IPS-20b (cell line): ENCODE data around the gene SLK.

Experiments
- H3K27ac ChIP-seq: one replicate; pipeline ENCODE4 v1.5.1; 2013; ENCODE audit warnings: low read length
- H3K27me3 ChIP-seq: 2 replicates; pipeline ENCODE4 v1.6.1; 2013; ENCODE audit warnings: mild to moderate bottlenecking, low read length, inconsistent platforms; ENCODE audit not compliant: insufficient read depth
- H3K36me3 ChIP-seq: 2 replicates; pipeline ENCODE4 v1.6.1; 2013; ENCODE audit warnings: low read depth, mild to moderate bottlenecking, inconsistent platforms, low read length, moderate library complexity; ENCODE audit not compliant: insufficient read depth
- H3K4me1 ChIP-seq: 2 replicates; pipeline ENCODE4 v1.6.1; 2013; ENCODE audit warnings: mild to moderate bottlenecking, control low read depth, inconsistent platforms, low read length, moderate library complexity; ENCODE audit not compliant: insufficient read depth
- H3K4me3 ChIP-seq: 2 replicates; pipeline ENCODE4 v1.5.1; 2013; ENCODE audit warnings: mild to moderate bottlenecking, low read length, inconsistent platforms
- H3K9ac ChIP-seq: 2 replicates; pipeline ENCODE4 v1.6.1; 2013; ENCODE audit warnings: low read depth, mild to moderate bottlenecking, inconsistent platforms, low read length, moderate library complexity
- H3K9me3 ChIP-seq: 2 replicates; pipeline ENCODE4 v1.6.1; 2013; ENCODE audit warnings: mild to moderate bottlenecking, low read depth, low read length, inconsistent platforms; ENCODE audit not compliant: insufficient read depth

SLK gene

GRCh38 chr10:104065748-104066147, 98.8 kb downstream of the SLK start:
- Histone ChIP-seq H3K9me3 (no peaks in the 10 kb centered on the region), H3K36me3 (no peaks in the 10 kb centered on the region), H3K27me3 (no peaks in the 10 kb centered on the region), H3K27ac (no peak overlapping the region), H3K9ac (no peak overlapping the region; the same call in 1 of the 2 replicates), H3K4me1 (peaks cover 30% of the 10 kb centered on the region; the same call in 1 of the 2 replicates), H3K4me3 (no peak overlapping the region)

GRCh38 chr10:104066945-104067344, 100.0 kb downstream of the SLK start:
- Histone ChIP-seq H3K9me3 (no peaks in the 10 kb centered on the region), H3K4me1 (peaks cover 30% of the 10 kb centered on the region; the same call in 1 of the 2 replicates), H3K4me3 (peak overlapping the region; percentile 47; the same call in 1 of the 2 replicates)

GRCh38 chr10:104067525-104067924, 100.6 kb downstream of the SLK start:
- H3K9ac ChIP-seq = peak overlapping the region; percentile 62; the same call in 1 of the 2 replicates
- H3K36me3 ChIP-seq = no peaks in the 10 kb centered on the region
- no peaks in the 10 kb centered on the region for H3K27me3 ChIP-seq
- H3K4me1 ChIP-seq = peaks cover 30% of the 10 kb centered on the region; the same call in 1 of the 2 replicates
- H3K4me3 ChIP-seq = peak overlapping the region; percentile 47; the same call in 1 of the 2 replicates
- H3K27ac ChIP-seq = peak overlapping the region; percentile 4
- no peaks in the 10 kb centered on the region for H3K9me3 ChIP-seq

More at GRCh38 chr10:104066945-104067344, 100.0 kb downstream of the SLK start:
- peak overlapping the region; percentile 62; the same call in 1 of the 2 replicates for H3K9ac ChIP-seq
- H3K36me3 ChIP-seq = no peaks in the 10 kb centered on the region
- no peaks in the 10 kb centered on the region for H3K27me3 ChIP-seq
- H3K27ac ChIP-seq = peak overlapping the region; percentile 4

GRCh38 chr10:104069613-104070012, 102.7 kb downstream of the SLK start:
- Histone ChIP-seq H3K4me3 (no peak overlapping the region), H3K36me3 (no peaks in the 10 kb centered on the region), H3K4me1 (peaks cover 30% of the 10 kb centered on the region; the same call in 1 of the 2 replicates), H3K9ac (no peak overlapping the region), H3K27ac (no peak overlapping the region), H3K27me3 (no peaks in the 10 kb centered on the region), H3K9me3 (no peaks in the 10 kb centered on the region)

DNA sequence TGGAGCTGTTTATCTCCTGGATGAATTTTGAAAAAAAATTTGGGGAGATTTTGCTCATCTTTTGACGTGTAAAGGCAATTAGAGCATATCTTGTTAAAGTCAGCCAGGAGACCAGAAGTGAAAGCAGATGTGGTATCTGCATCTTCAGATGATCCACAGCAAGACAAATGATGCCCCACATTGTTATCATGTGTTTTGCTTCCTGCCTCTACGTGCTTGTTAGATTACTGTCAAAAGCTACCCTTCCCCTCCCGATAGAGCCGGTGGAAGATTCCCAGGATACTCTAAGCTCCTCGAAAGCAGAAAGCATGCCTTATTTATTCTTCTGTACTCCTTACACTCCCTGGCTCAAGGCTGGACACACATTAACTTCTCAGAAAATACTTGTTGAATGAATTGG, 105.8 kb downstream of the SLK start:
- Histone ChIP-seq H3K27ac (no peak overlapping the region), H3K4me3 (no peak overlapping the region), H3K9ac (no peak overlapping the region), H3K27me3 (no peaks in the 10 kb centered on the region), H3K9me3 (no peaks in the 10 kb centered on the region), H3K4me1 (peaks cover 30% of the 10 kb centered on the region), H3K36me3 (no peaks in the 10 kb centered on the region)

DNA sequence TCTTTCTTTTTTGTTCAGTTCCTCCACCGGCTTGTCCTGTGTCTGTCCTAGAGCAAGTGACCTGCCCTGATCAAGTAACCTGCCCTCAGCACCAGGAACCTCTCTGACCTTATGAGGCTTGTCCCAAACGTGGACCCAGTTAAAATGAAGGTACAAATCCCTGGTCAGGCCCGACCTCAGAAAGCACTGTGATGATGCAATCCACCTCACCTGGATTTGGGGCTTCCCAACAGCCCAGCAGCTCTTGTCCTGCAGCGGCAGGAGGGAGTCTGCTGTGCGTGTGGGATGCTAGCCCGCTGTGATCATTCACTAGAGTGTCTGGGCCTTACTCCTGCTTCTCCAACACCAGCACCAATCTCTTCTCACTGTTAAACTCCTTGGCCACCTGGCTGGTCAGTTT, 107.6 kb downstream of the SLK start:
- H3K9me3 ChIP-seq = no peaks in the 10 kb centered on the region
- H3K36me3 ChIP-seq = no peaks in the 10 kb centered on the region
- no peak overlapping the region for H3K9ac ChIP-seq
- H3K27ac ChIP-seq = no peak overlapping the region
- no peak overlapping the region for H3K4me3 ChIP-seq
- no peaks in the 10 kb centered on the region for H3K27me3 ChIP-seq
- H3K4me1 ChIP-seq = peaks cover 17% of the 10 kb centered on the region

DNA sequence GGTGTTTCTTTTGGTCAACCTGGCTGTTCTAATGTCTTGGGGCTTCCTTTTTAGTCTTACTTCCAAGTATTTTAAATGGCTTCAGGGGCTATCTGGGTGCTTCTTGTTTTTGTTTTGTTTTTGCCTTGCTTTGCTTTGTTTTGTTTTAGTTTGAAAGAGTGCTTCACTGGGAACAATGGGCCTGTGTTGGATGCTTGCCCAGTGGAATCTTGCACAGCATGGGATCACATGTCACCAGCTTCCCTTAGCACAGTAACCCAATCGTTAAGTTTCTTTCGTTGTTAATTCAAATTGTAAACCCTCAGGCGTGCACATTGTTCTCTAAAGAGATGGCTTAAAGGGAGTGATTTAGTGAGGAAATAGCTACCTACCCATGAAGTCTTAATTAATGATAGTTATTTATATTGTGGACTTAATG, 109.8 kb downstream of the SLK start:
- Histone ChIP-seq H3K4me3 (peak overlapping the region; percentile 42; the same call in 1 of the 2 replicates), H3K27ac (no peak overlapping the region), H3K9ac (peak overlapping the region; percentile 53; the same call in 1 of the 2 replicates), H3K4me1 (peaks cover 22% of the 10 kb centered on the region), H3K27me3 (no peaks in the 10 kb centered on the region), H3K36me3 (no peaks in the 10 kb centered on the region), H3K9me3 (no peaks in the 10 kb centered on the region)

DNA sequence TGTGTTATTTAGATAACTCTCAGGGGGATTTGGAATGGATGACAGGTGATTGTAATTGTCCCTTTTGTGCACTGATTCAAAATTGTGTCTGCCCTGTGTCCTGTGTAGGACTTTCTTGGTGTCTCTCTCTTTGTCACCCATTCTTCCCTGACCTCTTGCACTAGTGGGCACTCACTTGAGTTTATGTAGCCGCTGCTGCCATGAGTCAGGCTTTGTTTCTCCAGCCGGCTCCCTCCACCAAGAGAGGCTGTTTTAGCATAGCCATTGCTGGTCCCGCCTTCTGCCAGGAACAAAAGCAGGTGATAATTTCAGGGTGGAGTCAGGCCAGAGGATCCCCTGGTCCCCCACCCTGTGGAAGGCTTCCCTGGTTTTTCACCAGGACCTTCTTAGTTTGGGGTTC, 110.3 kb downstream of the SLK start:
- Histone ChIP-seq H3K36me3 (no peaks in the 10 kb centered on the region), H3K27ac (no peak overlapping the region), H3K9ac (peak overlapping the region; percentile 53), H3K4me1 (peaks cover 22% of the 10 kb centered on the region), H3K4me3 (peak overlapping the region; percentile 42; the same call in 1 of the 2 replicates), H3K9me3 (no peaks in the 10 kb centered on the region), H3K27me3 (no peaks in the 10 kb centered on the region)

DNA sequence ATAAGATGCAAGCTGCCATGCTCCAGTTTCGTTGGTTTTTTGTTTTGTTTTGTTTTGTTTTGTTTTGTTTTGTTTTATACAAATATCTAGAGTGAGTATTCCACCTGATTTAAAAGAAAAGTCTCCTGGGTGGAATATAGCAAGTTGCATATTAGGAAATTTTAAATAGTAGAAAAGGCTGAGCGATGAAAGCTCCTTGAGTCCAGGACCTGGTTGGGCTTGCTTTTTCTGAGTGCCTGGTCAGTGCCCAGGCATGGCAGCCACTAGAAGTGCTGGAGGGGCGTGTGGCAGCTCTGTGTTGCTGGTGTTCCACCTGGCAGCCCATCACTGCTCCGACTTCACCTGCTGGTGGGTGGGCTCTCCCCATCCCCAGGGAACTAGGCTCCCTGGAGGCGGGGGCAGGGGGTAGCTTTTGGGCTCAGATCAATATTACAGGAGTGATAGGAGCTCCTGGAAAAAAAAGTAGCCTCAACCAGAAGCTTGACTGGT, 110.8 kb downstream of the SLK start:
- Histone ChIP-seq H3K36me3 (no peaks in the 10 kb centered on the region), H3K4me3 (peak overlapping the region; percentile 42; the same call in 1 of the 2 replicates), H3K27ac (no peak overlapping the region), H3K9me3 (no peaks in the 10 kb centered on the region), H3K27me3 (no peaks in the 10 kb centered on the region), H3K9ac (no peak overlapping the region; the same call in 1 of the 2 replicates), H3K4me1 (peaks cover 22% of the 10 kb centered on the region)
